ENCODE results near the gene PHACTR3.

The PHACTR3 gene

DNA sequence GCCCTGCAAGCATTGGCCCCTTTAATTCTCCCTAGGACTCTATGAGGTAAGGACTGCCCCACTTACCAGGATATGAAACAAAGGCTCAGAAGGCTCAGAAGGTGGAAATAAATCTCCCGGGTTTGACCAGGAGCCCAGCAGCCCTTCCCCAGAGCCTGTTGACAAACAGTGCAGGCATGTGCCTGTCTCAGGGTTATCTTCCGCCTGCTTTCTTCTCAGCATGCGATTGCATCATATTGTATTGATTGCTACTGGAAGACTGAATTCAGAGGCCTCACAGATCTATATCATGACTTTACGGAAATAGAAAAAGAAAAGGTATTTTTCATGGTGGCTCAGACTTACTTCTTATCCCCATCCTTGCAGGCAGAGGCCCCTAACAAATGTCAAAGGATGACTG lies 92.7 kb downstream of the PHACTR3 start:
- Histone ChIP-seq H3K79me1 (ENCODE audit: low read length) (no peaks in the 10 kb centered on the region), H3K4me2 (ENCODE audit: low read length) (no peak overlapping the region), H3K79me2 (ENCODE audit: control insufficient read depth, insufficient read depth, low read length) (no peaks in the 10 kb centered on the region), H2BK5ac (ENCODE audit: low read length) (no peak overlapping the region), H3K4me3 (ENCODE audit: low read length) (no peak overlapping the region), H2AK5ac (ENCODE audit: low read length) (no peak overlapping the region), H3K23ac (ENCODE audit: low read length) (no peak overlapping the region), H4K5ac (ENCODE audit: low read length) (no peak overlapping the region), H3K27ac (ENCODE audit: low read depth, low read length) (no peak overlapping the region), H2BK120ac (ENCODE audit: low read depth, low read length) (no peak overlapping the region), H2BK15ac (replicated peaks; ENCODE audit: low read depth) (no peak overlapping the region), H3K4ac (ENCODE audit: low read depth, low read length) (no peak overlapping the region), H3K56ac (ENCODE audit: low read length) (no peak overlapping the region), H3K27me3 (ENCODE audit: insufficient read depth, low read length, poor library complexity) (no peaks in the 10 kb centered on the region), H3K9ac (ENCODE audit: low read length) (no peak overlapping the region), H4K8ac (ENCODE audit: low read depth, low read length) (no peak overlapping the region), H3K36me3 (ENCODE audit: control insufficient read depth, insufficient read depth, low read length) (no peaks in the 10 kb centered on the region), H3K18ac (ENCODE audit: low read length) (no peak overlapping the region), H3K4me1 (ENCODE audit: control insufficient read depth, low read depth, low read length) (no peaks in the 10 kb centered on the region)
- WGBS (ENCODE audit: extremely low coverage, insufficient coverage, low lambda C conversion rate), result no CpG with 5 or more reads among the region's 4 CpGs
- no peak for DNase-seq

DNA sequence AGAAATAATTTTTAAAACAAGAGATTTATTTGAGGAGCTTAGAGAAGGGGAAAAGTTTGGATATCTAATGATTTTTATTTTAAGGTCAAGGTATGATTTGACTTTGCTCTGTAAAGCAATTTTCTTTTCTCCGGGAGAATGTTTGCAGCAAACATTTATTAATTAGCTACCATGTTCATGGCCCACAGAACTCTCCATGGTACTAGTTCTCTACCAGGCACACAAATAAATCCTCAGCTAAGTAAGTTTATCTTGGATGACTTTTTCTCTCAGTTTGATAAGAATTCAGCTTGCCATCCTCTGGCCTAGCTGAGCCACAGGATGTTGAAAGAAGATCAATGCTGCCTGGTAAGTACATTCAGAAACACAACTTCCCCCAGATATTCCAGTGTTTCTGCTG lies 94.3 kb downstream of the PHACTR3 start:
- Histone ChIP-seq H3K79me1 (ENCODE audit: low read length) (no peaks in the 10 kb centered on the region), H3K4ac (ENCODE audit: low read depth, low read length) (no peak overlapping the region), H3K27ac (ENCODE audit: low read depth, low read length) (no peak overlapping the region), H2BK120ac (ENCODE audit: low read depth, low read length) (no peak overlapping the region), H3K23ac (ENCODE audit: low read length) (no peak overlapping the region), H3K4me2 (ENCODE audit: low read length) (no peak overlapping the region), H2AK5ac (ENCODE audit: low read length) (no peak overlapping the region), H3K79me2 (ENCODE audit: control insufficient read depth, insufficient read depth, low read length) (no peaks in the 10 kb centered on the region), H3K4me3 (ENCODE audit: low read length) (no peak overlapping the region), H3K27me3 (ENCODE audit: insufficient read depth, low read length, poor library complexity) (no peaks in the 10 kb centered on the region), H3K18ac (ENCODE audit: low read length) (no peak overlapping the region), H2BK15ac (replicated peaks; ENCODE audit: low read depth) (no peak overlapping the region), H2BK5ac (ENCODE audit: low read length) (no peak overlapping the region), H3K9ac (ENCODE audit: low read length) (no peak overlapping the region), H3K36me3 (ENCODE audit: control insufficient read depth, insufficient read depth, low read length) (no peaks in the 10 kb centered on the region), H4K5ac (ENCODE audit: low read length) (no peak overlapping the region), H3K4me1 (ENCODE audit: control insufficient read depth, low read depth, low read length) (no peaks in the 10 kb centered on the region), H3K56ac (ENCODE audit: low read length) (no peak overlapping the region), H4K8ac (ENCODE audit: low read depth, low read length) (no peak overlapping the region)
- no CpG with 5 or more reads among the region's 1 CpG for WGBS (ENCODE audit: extremely low coverage, insufficient coverage, low lambda C conversion rate)
- DNase-seq, result no peak

DNA sequence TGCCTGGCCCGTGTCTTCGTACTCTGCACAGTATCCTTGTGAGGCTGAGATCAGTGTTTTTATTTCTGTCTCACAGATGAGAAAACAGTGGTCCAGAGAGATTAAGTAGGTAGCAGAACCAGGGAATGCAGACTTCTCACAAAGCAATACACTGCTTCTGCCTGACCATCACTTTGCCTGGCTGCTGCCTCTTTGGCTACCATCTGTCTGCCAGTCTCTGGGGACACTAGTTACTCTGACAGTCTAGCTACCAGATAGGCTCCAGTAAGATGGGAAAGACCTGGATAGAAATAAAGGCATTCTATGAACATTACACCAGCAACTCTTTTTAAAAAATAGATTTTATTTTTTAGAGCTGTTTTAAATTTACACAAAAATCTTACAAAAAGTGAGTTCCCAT lies 96.9 kb downstream of the PHACTR3 start:
- H3K79me2 ChIP-seq (ENCODE audit: control insufficient read depth, insufficient read depth, low read length), result no peaks in the 10 kb centered on the region
- no CpG with 5 or more reads among the region's 2 CpGs for WGBS (ENCODE audit: extremely low coverage, insufficient coverage, low lambda C conversion rate)
- no peak for DNase-seq

GRCh38 chr20:59703046-59703445 lies 98.7 kb downstream of the PHACTR3 start:
- no peak overlapping the region for H3K56ac ChIP-seq (ENCODE audit: low read length)
- no peak overlapping the region for H3K4me2 ChIP-seq (ENCODE audit: low read length)

More for the DNA sequence above, 96.9 kb downstream of the PHACTR3 start:
- no peak overlapping the region for H3K56ac ChIP-seq (ENCODE audit: low read length)
- H3K27me3 ChIP-seq (ENCODE audit: insufficient read depth, low read length, poor library complexity), result no peaks in the 10 kb centered on the region
- H3K79me1 ChIP-seq (ENCODE audit: low read length), result no peaks in the 10 kb centered on the region
- no peak overlapping the region for H3K9ac ChIP-seq (ENCODE audit: low read length)
- H3K4me1 ChIP-seq (ENCODE audit: control insufficient read depth, low read depth, low read length), result no peaks in the 10 kb centered on the region
- no peaks in the 10 kb centered on the region for H3K36me3 ChIP-seq (ENCODE audit: control insufficient read depth, insufficient read depth, low read length)
- H2AK5ac ChIP-seq (ENCODE audit: low read length), result no peak overlapping the region
- H3K4ac ChIP-seq (ENCODE audit: low read depth, low read length), result no peak overlapping the region
- H3K23ac ChIP-seq (ENCODE audit: low read length), result no peak overlapping the region
- no peak overlapping the region for H3K27ac ChIP-seq (ENCODE audit: low read depth, low read length)
- H2BK15ac ChIP-seq (replicated peaks; ENCODE audit: low read depth), result no peak overlapping the region
- no peak overlapping the region for H4K5ac ChIP-seq (ENCODE audit: low read length)
- no peak overlapping the region for H3K18ac ChIP-seq (ENCODE audit: low read length)
- no peak overlapping the region for H4K8ac ChIP-seq (ENCODE audit: low read depth, low read length)
- H2BK120ac ChIP-seq (ENCODE audit: low read depth, low read length), result no peak overlapping the region
- H2BK5ac ChIP-seq (ENCODE audit: low read length), result no peak overlapping the region
- H3K4me2 ChIP-seq (ENCODE audit: low read length), result no peak overlapping the region
- H3K4me3 ChIP-seq (ENCODE audit: low read length), result no peak overlapping the region

DNA sequence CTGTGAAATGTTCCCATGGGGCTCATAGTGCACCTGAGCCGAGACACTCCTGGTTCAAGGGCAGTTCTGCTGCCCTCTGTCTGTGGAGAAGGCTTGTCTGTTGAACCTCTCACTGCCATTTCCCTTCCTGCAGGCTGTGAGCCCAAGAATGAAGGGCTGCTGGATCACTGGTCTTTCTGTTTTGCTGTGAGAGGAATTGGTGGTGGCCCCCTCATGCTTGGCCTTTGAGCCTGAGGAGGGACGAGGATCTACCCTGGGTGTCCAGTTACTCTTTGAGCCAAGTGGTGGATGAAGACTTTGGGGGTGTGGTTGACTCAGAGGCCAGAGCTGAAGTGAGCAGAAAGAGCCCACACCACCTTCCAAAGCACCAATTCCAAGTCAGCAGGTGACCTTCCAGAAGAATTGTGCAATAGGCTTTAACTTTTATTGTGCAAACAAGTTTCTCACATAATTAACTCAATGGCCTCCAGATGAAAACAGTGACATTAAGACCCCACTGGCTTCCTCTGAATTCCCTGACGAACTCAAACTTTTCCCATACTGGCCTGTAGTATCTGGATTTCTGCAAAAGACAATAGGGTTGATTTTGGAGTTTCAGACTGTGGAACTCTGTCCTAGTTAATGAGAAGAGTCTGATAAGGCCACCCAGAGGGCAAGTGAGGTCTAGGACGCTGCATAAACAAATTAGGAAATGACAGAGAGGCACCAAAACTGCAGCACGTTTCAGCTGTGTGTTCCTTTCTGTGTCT lies 101.5 kb downstream of the PHACTR3 start:
- WGBS (ENCODE audit: extremely low coverage, insufficient coverage, low lambda C conversion rate), result no CpG with 5 or more reads among the region's 5 CpGs
- Histone ChIP-seq H3K79me2 (ENCODE audit: control insufficient read depth, insufficient read depth, low read length) (no peaks in the 10 kb centered on the region), H2BK15ac (replicated peaks; ENCODE audit: low read depth) (no peak overlapping the region), H2BK120ac (ENCODE audit: low read depth, low read length) (no peak overlapping the region), H3K4me3 (ENCODE audit: low read length) (no peak overlapping the region), H3K36me3 (ENCODE audit: control insufficient read depth, insufficient read depth, low read length) (no peaks in the 10 kb centered on the region), H2BK5ac (ENCODE audit: low read length) (no peak overlapping the region), H3K56ac (ENCODE audit: low read length) (no peak overlapping the region), H3K4me2 (ENCODE audit: low read length) (no peak overlapping the region), H3K79me1 (ENCODE audit: low read length) (no peaks in the 10 kb centered on the region), H3K4ac (ENCODE audit: low read depth, low read length) (no peak overlapping the region), H3K18ac (ENCODE audit: low read length) (no peak overlapping the region), H4K5ac (ENCODE audit: low read length) (no peak overlapping the region), H3K27me3 (ENCODE audit: insufficient read depth, low read length, poor library complexity) (no peaks in the 10 kb centered on the region), H2AK5ac (ENCODE audit: low read length) (no peak overlapping the region), H3K9ac (ENCODE audit: low read length) (no peak overlapping the region), H3K23ac (ENCODE audit: low read length) (no peak overlapping the region), H3K27ac (ENCODE audit: low read depth, low read length) (no peak overlapping the region), H4K8ac (ENCODE audit: low read depth, low read length) (no peak overlapping the region), H3K4me1 (ENCODE audit: control insufficient read depth, low read depth, low read length) (no peaks in the 10 kb centered on the region)
- DNase-seq, result no peak

More at GRCh38 chr20:59703046-59703445, 98.7 kb downstream of the PHACTR3 start:
- Histone ChIP-seq H4K8ac (ENCODE audit: low read depth, low read length) (no peak overlapping the region), H3K18ac (ENCODE audit: low read length) (no peak overlapping the region), H3K27ac (ENCODE audit: low read depth, low read length) (no peak overlapping the region), H3K23ac (ENCODE audit: low read length) (no peak overlapping the region), H3K79me2 (ENCODE audit: control insufficient read depth, insufficient read depth, low read length) (no peaks in the 10 kb centered on the region), H3K9ac (ENCODE audit: low read length) (no peak overlapping the region), H3K4me1 (ENCODE audit: control insufficient read depth, low read depth, low read length) (no peaks in the 10 kb centered on the region), H3K27me3 (ENCODE audit: insufficient read depth, low read length, poor library complexity) (no peaks in the 10 kb centered on the region), H3K36me3 (ENCODE audit: control insufficient read depth, insufficient read depth, low read length) (no peaks in the 10 kb centered on the region), H3K4ac (ENCODE audit: low read depth, low read length) (no peak overlapping the region), H2BK5ac (ENCODE audit: low read length) (no peak overlapping the region), H3K79me1 (ENCODE audit: low read length) (no peaks in the 10 kb centered on the region), H2BK15ac (replicated peaks; ENCODE audit: low read depth) (no peak overlapping the region), H4K5ac (ENCODE audit: low read length) (no peak overlapping the region), H3K4me3 (ENCODE audit: low read length) (no peak overlapping the region), H2AK5ac (ENCODE audit: low read length) (no peak overlapping the region), H2BK120ac (ENCODE audit: low read depth, low read length) (no peak overlapping the region)
- no peak for DNase-seq
- whole genome bisulfite sequencing (ENCODE audit: extremely low coverage, insufficient coverage, low lambda C conversion rate), result no CpG with 5 or more reads among the region's 5 CpGs

GRCh38 chr20:59706400-59706693 lies 102.0 kb downstream of the PHACTR3 start:
- Histone ChIP-seq H3K27me3 (ENCODE audit: insufficient read depth, low read length, poor library complexity) (no peaks in the 10 kb centered on the region), H2BK120ac (ENCODE audit: low read depth, low read length) (no peak overlapping the region), H3K4me3 (ENCODE audit: low read length) (no peak overlapping the region), H3K4ac (ENCODE audit: low read depth, low read length) (no peak overlapping the region), H3K4me1 (ENCODE audit: control insufficient read depth, low read depth, low read length) (no peaks in the 10 kb centered on the region), H3K79me2 (ENCODE audit: control insufficient read depth, insufficient read depth, low read length) (no peaks in the 10 kb centered on the region), H3K56ac (ENCODE audit: low read length) (no peak overlapping the region), H2BK5ac (ENCODE audit: low read length) (no peak overlapping the region), H4K8ac (ENCODE audit: low read depth, low read length) (no peak overlapping the region), H3K9ac (ENCODE audit: low read length) (no peak overlapping the region), H3K23ac (ENCODE audit: low read length) (no peak overlapping the region), H3K36me3 (ENCODE audit: control insufficient read depth, insufficient read depth, low read length) (no peaks in the 10 kb centered on the region), H2BK15ac (replicated peaks; ENCODE audit: low read depth) (no peak overlapping the region), H3K27ac (ENCODE audit: low read depth, low read length) (no peak overlapping the region), H4K5ac (ENCODE audit: low read length) (no peak overlapping the region), H3K79me1 (ENCODE audit: low read length) (no peaks in the 10 kb centered on the region), H2AK5ac (ENCODE audit: low read length) (no peak overlapping the region), H3K4me2 (ENCODE audit: low read length) (no peak overlapping the region), H3K18ac (ENCODE audit: low read length) (no peak overlapping the region)
- no peak for DNase-seq
- no CpG with 5 or more reads among the region's 1 CpG for WGBS (ENCODE audit: extremely low coverage, insufficient coverage, low lambda C conversion rate)
